Muscle layer of duodenum (tissue), 2 donors: ENCODE measurements around the gene FBXL7.

ENCODE experiments used
- H3K27ac ChIP-seq: one replicate; pipeline ENCODE4 v1.7.0; 2013; ENCODE audit warnings: mild to moderate bottlenecking, low read length
- H3K27me3 ChIP-seq: one replicate; pipeline ENCODE4 v1.7.0; 2013; ENCODE audit warnings: low read depth, mild to moderate bottlenecking, control low read depth, low read length
- H3K36me3 ChIP-seq, 2 donors: one replicate each; pipeline ENCODE4 v1.7.0; 2013; ENCODE audit warnings: low read length in 2 of 2, control low read depth in 1 of 2, mild to moderate bottlenecking in 1 of 2; ENCODE audit not compliant: insufficient read depth in 2 of 2, control insufficient read depth in 1 of 2
- H3K4me1 ChIP-seq, 2 donors: one replicate each; pipeline ENCODE4 v1.7.0; 2013; ENCODE audit warnings: low read length in 2 of 2, mild to moderate bottlenecking in 2 of 2, control low read depth in 1 of 2, moderate library complexity in 1 of 2; ENCODE audit not compliant: insufficient read depth in 2 of 2, control insufficient read depth in 1 of 2
- H3K4me3 ChIP-seq, 2 donors: one replicate each; pipeline ENCODE4 v1.7.0; 2013; ENCODE audit warnings: low read length in 2 of 2, low read depth in 1 of 2, mild to moderate bottlenecking in 1 of 2
- H3K9me3 ChIP-seq, 2 donors: one replicate each; pipeline ENCODE4 v1.7.0; 2013; ENCODE audit warnings: low read length in 2 of 2, control low read depth in 1 of 2, mild to moderate bottlenecking in 1 of 2; ENCODE audit not compliant: control insufficient read depth in 1 of 2
- donor health status: healthy.

The FBXL7 gene

DNA sequence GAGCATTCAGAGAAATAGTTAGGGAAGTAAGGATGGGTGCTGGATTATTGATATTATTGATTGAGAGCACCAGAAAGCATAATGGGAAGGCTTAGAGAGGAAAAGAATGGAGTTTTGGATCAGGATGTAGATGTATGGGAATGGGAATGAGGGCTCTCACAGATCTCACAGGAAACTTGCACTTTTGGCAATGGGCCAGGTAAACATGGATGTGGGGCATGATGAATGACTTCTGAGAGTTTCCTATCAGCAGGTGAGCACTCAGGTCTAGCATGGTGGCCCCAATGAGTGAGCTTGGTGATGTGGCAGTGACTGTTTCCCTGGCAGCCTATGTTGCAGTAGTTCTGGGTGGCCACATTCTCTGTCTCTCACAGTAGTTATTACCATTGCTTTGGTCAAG is 283.8 kb downstream of the FBXL7 start:
- no peaks in the 10 kb centered on the region for H3K4me1 ChIP-seq
- no peaks in the 10 kb centered on the region for H3K36me3 ChIP-seq
- H3K4me3 ChIP-seq: no peak overlapping the region
- H3K27me3 ChIP-seq: no peaks in the 10 kb centered on the region
- H3K9me3 ChIP-seq: no peaks in the 10 kb centered on the region
- H3K27ac ChIP-seq: no peak overlapping the region

- Histone ChIP-seq H3K9me3 (no peaks in the 10 kb centered on the region), H3K4me3 (no peak overlapping the region), H3K36me3 (no peaks in the 10 kb centered on the region), H3K27me3 (no peaks in the 10 kb centered on the region), H3K4me1 (no peaks in the 10 kb centered on the region), H3K27ac (no peak overlapping the region)
Measured at GRCh38 chr5:15785531-15785981, 285.6 kb downstream of the FBXL7 start.

DNA sequence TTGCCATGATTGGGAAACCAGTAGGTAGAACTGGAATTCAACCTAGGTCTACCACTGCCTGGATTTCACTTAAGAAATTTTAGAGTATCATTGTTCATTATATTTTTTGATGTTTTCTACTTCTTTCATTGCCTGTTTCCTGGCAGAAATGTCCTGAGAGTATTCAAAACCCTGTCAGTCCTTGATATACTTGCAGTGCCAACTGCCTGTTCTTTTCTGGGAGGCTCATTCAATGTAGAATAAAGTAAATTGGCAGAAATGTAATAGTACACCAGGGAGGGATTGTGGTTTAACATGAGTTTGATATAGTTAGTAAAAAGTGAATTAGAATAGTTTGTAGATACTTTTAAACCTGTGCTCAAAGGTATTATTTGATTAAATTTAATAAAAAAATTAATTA is 286.3 kb downstream of the FBXL7 start:
- H3K4me1 ChIP-seq: no peaks in the 10 kb centered on the region
- no peaks in the 10 kb centered on the region for H3K27me3 ChIP-seq
- no peak overlapping the region for H3K27ac ChIP-seq
- no peaks in the 10 kb centered on the region for H3K9me3 ChIP-seq
- no peak overlapping the region for H3K4me3 ChIP-seq
- H3K36me3 ChIP-seq: no peaks in the 10 kb centered on the region

DNA sequence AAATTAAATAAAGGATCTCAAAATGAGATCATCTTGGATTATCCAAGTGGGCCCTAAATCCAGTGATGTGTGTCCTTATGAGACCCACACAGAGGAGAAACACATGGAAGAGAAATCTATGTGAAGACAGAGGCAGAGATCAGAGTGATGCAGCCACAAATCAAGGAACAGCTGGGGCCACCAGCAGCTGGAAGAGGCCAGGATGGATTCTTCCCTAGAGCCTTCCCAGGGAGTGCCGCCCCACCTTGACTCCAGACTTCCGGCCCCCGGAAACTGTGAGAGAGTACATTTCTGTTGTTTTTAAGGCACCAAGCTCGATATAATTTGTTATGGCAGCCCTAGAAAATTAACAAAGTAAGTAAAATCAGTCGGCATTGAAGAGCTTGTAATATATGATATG is 286.9 kb downstream of the FBXL7 start:
- Histone ChIP-seq H3K4me1 (no peaks in the 10 kb centered on the region), H3K27me3 (no peaks in the 10 kb centered on the region), H3K4me3 (no peak overlapping the region), H3K36me3 (no peaks in the 10 kb centered on the region), H3K9me3 (no peaks in the 10 kb centered on the region), H3K27ac (no peak overlapping the region)

DNA sequence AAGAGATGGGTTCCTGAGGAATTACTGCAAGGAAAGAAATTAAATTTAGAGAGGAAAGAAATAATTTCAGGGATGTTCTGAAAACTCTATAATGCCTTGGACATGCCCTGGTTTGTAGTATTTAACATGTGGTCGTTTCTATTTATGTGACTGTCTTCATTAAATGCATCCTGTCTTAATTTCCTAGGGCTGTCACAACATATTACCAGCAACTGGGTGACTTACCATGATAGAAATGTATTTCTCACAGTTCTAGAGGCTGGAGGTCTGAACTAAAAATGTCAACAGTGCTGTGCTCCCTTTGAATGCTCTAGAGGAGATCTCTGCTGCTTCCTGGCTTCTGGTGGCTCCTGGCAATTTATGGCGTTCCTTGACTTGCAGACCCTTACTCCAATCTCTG is 287.7 kb downstream of the FBXL7 start:
- H3K4me1 ChIP-seq: no peaks in the 10 kb centered on the region
- no peaks in the 10 kb centered on the region for H3K36me3 ChIP-seq
- no peaks in the 10 kb centered on the region for H3K27me3 ChIP-seq
- no peak overlapping the region for H3K4me3 ChIP-seq
- H3K27ac ChIP-seq: no peak overlapping the region
- H3K9me3 ChIP-seq: no peaks in the 10 kb centered on the region

DNA sequence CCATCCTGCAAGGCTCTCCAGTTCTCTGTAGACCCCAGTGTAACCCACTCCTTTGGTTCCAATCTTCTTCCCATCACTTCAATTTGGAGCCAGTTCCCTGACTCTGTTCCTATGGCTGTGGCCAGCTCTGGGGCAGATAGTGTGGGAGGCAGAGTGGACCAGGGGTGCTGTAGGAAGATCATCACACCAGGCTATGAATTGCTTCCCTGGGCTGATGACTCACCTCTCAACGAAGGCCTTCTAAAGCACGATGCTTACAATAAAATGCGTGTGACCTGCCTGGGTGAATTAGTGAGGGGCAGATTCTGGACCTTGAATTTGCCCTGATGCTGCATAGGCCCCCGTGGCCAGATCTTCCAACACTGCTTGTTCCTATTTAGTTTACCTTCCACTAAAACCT is 289.7 kb downstream of the FBXL7 start:
- Histone ChIP-seq H3K4me1 (peaks cover 0 to 2% of the 10 kb centered on the region in 2 donors), H3K27ac (no peak overlapping the region), H3K9me3 (no peaks in the 10 kb centered on the region), H3K36me3 (no peaks in the 10 kb centered on the region), H3K27me3 (no peaks in the 10 kb centered on the region), H3K4me3 (no peak overlapping the region)

GRCh38 chr5:15790446-15791018 is 290.6 kb downstream of the FBXL7 start:
- no peaks in the 10 kb centered on the region for H3K27me3 ChIP-seq
- no peak overlapping the region for H3K4me3 ChIP-seq
- H3K9me3 ChIP-seq: no peaks in the 10 kb centered on the region
- H3K4me1 ChIP-seq: peaks cover 0 to 5% of the 10 kb centered on the region in 2 donors
- H3K27ac ChIP-seq: no peak overlapping the region
- H3K36me3 ChIP-seq: no peaks in the 10 kb centered on the region

GRCh38 chr5:15791274-15791673 is 291.3 kb downstream of the FBXL7 start:
- H3K27me3 ChIP-seq: no peaks in the 10 kb centered on the region
- no peaks in the 10 kb centered on the region for H3K9me3 ChIP-seq
- no peak overlapping the region for H3K4me3 ChIP-seq
- no peak overlapping the region for H3K27ac ChIP-seq
- peaks cover 0 to 10% of the 10 kb centered on the region in 2 donors for H3K4me1 ChIP-seq
- no peaks in the 10 kb centered on the region for H3K36me3 ChIP-seq

DNA sequence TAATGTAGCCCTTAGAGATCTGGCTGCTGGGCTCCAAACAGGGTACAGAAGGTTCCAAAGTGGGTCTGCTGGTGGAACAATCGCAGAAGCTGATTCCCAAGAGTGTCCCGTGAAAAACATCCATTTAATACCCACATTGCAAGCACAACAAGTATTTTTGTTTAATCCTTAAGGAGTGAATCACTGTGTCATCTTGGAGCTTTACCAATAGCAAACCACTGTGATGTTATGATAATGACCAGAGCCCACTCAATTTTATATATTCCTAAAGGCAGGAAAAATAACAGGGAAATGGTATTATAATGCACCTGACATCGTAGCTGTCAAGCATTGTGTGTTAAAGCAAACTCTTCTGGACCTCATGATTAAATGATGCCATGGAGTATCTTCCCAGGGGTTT is 291.9 kb downstream of the FBXL7 start:
- Histone ChIP-seq H3K4me3 (no peak overlapping the region), H3K9me3 (no peaks in the 10 kb centered on the region), H3K27ac (no peak overlapping the region), H3K4me1 (peaks cover 0 to 15% of the 10 kb centered on the region in 2 donors), H3K36me3 (no peaks in the 10 kb centered on the region), H3K27me3 (no peaks in the 10 kb centered on the region)

DNA sequence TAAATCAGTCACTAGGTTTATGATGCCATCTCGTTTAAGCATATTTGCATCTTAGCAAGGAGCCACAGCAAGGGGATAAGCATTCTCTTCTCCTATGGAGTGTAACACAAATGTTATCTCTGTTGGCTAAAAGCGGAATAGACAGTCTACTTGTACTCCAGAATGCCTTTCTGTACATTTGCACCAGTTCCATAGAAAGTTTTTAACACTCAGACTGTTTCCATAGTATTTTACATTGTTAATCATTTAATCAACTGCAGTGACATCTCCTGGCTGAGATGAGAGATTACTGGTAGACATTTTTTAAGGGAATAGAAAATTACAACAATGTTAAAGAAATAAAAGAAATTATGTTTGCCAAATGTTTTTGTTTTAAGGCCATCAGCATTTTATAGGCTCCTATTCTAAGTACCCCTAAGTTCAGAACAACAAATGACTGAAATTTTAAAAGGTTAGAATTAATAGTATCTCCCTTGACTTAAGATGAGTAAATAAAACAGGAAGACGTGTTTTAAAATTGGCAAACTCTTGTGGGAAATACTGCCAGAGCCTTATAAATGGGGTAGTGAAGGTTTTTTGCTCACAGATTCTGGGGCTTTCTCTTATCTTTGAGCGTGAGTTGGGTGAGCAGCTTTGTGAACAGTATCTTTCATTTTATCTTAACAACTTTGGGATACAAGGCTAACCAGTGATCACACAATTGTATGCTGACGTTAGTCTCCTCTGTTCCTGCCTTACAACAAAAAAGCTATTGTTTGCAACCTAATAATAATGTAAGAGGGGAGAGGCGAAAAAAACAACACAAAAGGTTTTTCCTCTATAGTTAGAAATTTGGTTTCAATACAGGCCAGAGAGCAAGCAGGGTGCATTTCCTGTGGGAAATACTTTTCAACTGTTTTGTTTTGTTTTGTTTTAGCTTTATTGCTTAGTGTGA is 294.3 kb downstream of the FBXL7 start:
- no peaks in the 10 kb centered on the region for H3K27me3 ChIP-seq
- peaks cover 0 to 15% of the 10 kb centered on the region in 2 donors for H3K4me1 ChIP-seq
- H3K36me3 ChIP-seq: no peaks in the 10 kb centered on the region
- no peaks in the 10 kb centered on the region for H3K9me3 ChIP-seq
- no peak overlapping the region for H3K4me3 ChIP-seq
- H3K27ac ChIP-seq: no peak overlapping the region

- H3K4me1 ChIP-seq: peaks cover 0 to 15% of the 10 kb centered on the region in 2 donors
- no peaks in the 10 kb centered on the region for H3K36me3 ChIP-seq
- no peak overlapping the region for H3K4me3 ChIP-seq
- H3K9me3 ChIP-seq: no peaks in the 10 kb centered on the region
- H3K27me3 ChIP-seq: no peaks in the 10 kb centered on the region
- H3K27ac ChIP-seq: no peak overlapping the region
Measured at GRCh38 chr5:15796096-15796495, 296.1 kb downstream of the FBXL7 start.
